Measurements from ENCODE around the gene LCAT. TPM values are rescaled to one million over a fixed set of nuclear protein-coding genes. Genes with fewer than 3 reads are reported as not detected.
A peak's percentile ranks its signal among the peaks of the same experiment; 100 is the strongest.

Gene LCAT
- total and polyA plus RNA-seq, 9 of the 15 experiments (the other 6 are each of a cell fraction or from before 2014, with no cell fraction given) = 0.46 to 21.0 (median 5.0) TPM

DNA sequence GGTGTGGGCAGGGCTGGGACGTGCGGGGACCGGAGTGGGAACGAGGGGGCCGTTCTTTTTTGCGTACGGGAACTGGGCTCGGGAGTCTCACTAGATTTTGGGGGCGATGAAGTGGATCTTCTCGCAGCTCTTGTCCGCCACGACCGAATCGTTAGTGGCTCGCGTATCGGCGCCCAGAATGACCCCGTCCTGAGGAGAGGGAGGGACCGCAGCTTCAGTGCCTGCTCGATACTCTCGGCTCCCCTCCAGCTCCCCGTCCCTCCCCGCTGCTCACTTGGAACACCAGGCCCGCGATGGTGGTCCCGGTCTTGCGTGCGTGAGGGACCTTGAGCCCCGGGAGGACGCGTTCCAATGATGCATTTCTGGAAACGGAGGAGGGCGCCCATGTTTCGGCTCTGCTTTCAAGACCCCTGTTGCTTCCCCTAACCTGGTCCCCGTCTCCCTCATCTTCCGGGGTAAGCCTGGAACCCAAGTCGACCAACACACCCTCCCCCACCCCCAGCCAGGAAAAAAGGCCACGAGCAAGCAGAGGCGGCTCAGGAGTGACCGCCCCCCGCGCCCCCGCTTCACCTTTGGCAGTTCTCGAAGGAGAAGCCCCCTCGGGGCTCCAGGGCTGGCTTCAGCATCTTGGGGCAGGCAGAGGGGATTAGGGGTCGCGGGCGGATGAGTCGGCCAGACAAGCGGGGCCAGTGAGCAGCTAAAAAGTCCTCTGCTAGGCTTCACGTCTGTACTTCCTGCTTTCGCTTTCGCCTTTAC, 7.6 kb downstream of the LCAT start, which contains the start of gene PSMB10 (continued):
- TF ChIP-seq CCNT2 (IDR thresholded peaks at IDR 0.05; ENCODE audit: borderline replicate concordance, extremely low read depth, insufficient read length, low read depth, low read length) (no peak), ZNF780A (CRISPR knock-in tag; IDR thresholded peaks at IDR 0.05) (no peak), CBFA2T3 (IDR thresholded peaks at IDR 0.05) (no peak), BHLHE40 (IDR thresholded peaks at IDR 0.05; ENCODE audit: low read length) (no peak), BACH1 (tag; IDR thresholded peaks at IDR 0.05) (no peak), ELF2 (CRISPR knock-in tag; IDR thresholded peaks at IDR 0.05) (peak; percentile 26; the same call in 1 of the 2 replicates), CBX8 (IDR thresholded peaks at IDR 0.05; ENCODE audit: borderline replicate concordance, extremely low read depth, low read depth, low read length, poor library complexity, severe bottlenecking) (no peak)
- TF ChIP-seq, protein P1, sequence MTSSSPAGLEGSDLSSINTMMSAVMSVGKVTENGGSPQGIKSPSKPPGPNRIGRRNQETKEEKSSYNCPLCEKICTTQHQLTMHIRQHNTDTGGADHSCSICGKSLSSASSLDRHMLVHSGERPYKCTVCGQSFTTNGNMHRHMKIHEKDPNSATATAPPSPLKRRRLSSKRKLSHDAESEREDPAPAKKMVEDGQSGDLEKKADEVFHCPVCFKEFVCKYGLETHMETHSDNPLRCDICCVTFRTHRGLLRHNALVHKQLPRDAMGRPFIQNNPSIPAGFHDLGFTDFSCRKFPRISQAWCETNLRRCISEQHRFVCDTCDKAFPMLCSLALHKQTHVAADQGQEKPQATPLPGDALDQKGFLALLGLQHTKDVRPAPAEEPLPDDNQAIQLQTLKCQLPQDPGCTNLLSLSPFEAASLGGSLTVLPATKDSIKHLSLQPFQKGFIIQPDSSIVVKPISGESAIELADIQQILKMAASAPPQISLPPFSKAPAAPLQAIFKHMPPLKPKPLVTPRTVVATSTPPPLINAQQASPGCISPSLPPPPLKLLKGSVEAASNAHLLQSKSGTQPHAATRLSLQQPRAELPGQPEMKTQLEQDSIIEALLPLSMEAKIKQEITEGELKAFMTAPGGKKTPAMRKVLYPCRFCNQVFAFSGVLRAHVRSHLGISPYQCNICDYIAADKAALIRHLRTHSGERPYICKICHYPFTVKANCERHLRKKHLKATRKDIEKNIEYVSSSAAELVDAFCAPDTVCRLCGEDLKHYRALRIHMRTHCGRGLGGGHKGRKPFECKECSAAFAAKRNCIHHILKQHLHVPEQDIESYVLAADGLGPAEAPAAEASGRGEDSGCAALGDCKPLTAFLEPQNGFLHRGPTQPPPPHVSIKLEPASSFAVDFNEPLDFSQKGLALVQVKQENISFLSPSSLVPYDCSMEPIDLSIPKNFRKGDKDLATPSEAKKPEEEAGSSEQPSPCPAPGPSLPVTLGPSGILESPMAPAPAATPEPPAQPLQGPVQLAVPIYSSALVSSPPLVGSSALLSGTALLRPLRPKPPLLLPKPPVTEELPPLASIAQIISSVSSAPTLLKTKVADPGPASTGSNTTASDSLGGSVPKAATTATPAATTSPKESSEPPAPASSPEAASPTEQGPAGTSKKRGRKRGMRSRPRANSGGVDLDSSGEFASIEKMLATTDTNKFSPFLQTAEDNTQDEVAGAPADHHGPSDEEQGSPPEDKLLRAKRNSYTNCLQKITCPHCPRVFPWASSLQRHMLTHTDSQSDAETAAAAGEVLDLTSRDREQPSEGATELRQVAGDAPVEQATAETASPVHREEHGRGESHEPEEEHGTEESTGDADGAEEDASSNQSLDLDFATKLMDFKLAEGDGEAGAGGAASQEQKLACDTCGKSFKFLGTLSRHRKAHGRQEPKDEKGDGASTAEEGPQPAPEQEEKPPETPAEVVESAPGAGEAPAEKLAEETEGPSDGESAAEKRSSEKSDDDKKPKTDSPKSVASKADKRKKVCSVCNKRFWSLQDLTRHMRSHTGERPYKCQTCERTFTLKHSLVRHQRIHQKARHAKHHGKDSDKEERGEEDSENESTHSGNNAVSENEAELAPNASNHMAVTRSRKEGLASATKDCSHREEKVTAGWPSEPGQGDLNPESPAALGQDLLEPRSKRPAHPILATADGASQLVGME (CRISPR knock-in tag; IDR thresholded peaks at IDR 0.05) = 0 out of 2 replicates have a peak, but pooled peaks have one; percentile 7
- TF ChIP-seq, protein P2, sequence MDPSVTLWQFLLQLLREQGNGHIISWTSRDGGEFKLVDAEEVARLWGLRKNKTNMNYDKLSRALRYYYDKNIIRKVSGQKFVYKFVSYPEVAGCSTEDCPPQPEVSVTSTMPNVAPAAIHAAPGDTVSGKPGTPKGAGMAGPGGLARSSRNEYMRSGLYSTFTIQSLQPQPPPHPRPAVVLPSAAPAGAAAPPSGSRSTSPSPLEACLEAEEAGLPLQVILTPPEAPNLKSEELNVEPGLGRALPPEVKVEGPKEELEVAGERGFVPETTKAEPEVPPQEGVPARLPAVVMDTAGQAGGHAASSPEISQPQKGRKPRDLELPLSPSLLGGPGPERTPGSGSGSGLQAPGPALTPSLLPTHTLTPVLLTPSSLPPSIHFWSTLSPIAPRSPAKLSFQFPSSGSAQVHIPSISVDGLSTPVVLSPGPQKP (CRISPR knock-in tag; IDR thresholded peaks at IDR 0.05) = no peak
- TF ChIP-seq, protein P3, sequence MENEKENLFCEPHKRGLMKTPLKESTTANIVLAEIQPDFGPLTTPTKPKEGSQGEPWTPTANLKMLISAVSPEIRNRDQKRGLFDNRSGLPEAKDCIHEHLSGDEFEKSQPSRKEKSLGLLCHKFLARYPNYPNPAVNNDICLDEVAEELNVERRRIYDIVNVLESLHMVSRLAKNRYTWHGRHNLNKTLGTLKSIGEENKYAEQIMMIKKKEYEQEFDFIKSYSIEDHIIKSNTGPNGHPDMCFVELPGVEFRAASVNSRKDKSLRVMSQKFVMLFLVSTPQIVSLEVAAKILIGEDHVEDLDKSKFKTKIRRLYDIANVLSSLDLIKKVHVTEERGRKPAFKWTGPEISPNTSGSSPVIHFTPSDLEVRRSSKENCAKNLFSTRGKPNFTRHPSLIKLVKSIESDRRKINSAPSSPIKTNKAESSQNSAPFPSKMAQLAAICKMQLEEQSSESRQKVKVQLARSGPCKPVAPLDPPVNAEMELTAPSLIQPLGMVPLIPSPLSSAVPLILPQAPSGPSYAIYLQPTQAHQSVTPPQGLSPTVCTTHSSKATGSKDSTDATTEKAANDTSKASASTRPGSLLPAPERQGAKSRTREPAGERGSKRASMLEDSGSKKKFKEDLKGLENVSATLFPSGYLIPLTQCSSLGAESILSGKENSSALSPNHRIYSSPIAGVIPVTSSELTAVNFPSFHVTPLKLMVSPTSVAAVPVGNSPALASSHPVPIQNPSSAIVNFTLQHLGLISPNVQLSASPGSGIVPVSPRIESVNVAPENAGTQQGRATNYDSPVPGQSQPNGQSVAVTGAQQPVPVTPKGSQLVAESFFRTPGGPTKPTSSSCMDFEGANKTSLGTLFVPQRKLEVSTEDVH (IDR thresholded peaks at IDR 0.05; ENCODE audit: low read depth, partially characterized antibody) = no peak
- TF ChIP-seq, protein P4, sequence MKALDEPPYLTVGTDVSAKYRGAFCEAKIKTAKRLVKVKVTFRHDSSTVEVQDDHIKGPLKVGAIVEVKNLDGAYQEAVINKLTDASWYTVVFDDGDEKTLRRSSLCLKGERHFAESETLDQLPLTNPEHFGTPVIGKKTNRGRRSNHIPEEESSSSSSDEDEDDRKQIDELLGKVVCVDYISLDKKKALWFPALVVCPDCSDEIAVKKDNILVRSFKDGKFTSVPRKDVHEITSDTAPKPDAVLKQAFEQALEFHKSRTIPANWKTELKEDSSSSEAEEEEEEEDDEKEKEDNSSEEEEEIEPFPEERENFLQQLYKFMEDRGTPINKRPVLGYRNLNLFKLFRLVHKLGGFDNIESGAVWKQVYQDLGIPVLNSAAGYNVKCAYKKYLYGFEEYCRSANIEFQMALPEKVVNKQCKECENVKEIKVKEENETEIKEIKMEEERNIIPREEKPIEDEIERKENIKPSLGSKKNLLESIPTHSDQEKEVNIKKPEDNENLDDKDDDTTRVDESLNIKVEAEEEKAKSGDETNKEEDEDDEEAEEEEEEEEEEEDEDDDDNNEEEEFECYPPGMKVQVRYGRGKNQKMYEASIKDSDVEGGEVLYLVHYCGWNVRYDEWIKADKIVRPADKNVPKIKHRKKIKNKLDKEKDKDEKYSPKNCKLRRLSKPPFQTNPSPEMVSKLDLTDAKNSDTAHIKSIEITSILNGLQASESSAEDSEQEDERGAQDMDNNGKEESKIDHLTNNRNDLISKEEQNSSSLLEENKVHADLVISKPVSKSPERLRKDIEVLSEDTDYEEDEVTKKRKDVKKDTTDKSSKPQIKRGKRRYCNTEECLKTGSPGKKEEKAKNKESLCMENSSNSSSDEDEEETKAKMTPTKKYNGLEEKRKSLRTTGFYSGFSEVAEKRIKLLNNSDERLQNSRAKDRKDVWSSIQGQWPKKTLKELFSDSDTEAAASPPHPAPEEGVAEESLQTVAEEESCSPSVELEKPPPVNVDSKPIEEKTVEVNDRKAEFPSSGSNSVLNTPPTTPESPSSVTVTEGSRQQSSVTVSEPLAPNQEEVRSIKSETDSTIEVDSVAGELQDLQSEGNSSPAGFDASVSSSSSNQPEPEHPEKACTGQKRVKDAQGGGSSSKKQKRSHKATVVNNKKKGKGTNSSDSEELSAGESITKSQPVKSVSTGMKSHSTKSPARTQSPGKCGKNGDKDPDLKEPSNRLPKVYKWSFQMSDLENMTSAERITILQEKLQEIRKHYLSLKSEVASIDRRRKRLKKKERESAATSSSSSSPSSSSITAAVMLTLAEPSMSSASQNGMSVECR (CRISPR knock-in tag; IDR thresholded peaks at IDR 0.05) = peak; percentile 14; the same call in 1 of the 2 replicates
